Smooth muscle cell (in vitro differentiated cells): ENCODE results near the gene FLII. TPM values are rescaled to one million over a fixed set of nuclear protein-coding genes. Genes with fewer than 3 reads are reported as not detected.

ENCODE experiments used
- DNase-seq: peaks from one replicate; lab custom pipeline; 2025; ENCODE audit not compliant: unreplicated experiment; lab: John Stamatoyannopoulos, UW
- H2AFZ ChIP-seq: fragments of 200-600 bp; sonication (generic); 2 replicates; pipeline ENCODE4 v1.6.0; 2016; ENCODE audit warnings: antibody characterized with exemption, low read depth, mild to moderate bottlenecking
- H3F3A ChIP-seq: fragments of 200-600 bp; sonication (generic); 2 replicates; pipeline ENCODE4 v1.6.0; 2017; ENCODE audit warnings: antibody characterized with exemption, low read depth
- H3K27ac ChIP-seq: fragments of 200-600 bp; sonication (generic); 2 replicates; pipeline ENCODE4 v1.5.1; 2016; ENCODE audit warnings: low read depth, mild to moderate bottlenecking
- H3K27me3 ChIP-seq: fragments of 200-600 bp; sonication (generic); 2 replicates; pipeline ENCODE4 v1.6.1; 2016; ENCODE audit warnings: low read depth, mild to moderate bottlenecking
- H3K36me3 ChIP-seq: fragments of 200-600 bp; sonication (generic); 2 replicates; pipeline ENCODE4 v1.5.1; 2016; ENCODE audit warnings: low read depth
- H3K4me1 ChIP-seq: fragments of 200-600 bp; sonication (generic); 2 replicates; pipeline ENCODE4 v1.5.1; 2016; ENCODE audit warnings: low read depth
- H3K4me2 ChIP-seq: fragments of 200-600 bp; sonication (generic); 2 replicates; pipeline ENCODE4 v1.6.0; 2016; ENCODE audit warnings: mild to moderate bottlenecking
- H3K4me3 ChIP-seq: fragments of 200-600 bp; sonication (generic); 2 replicates; pipeline ENCODE4 v1.5.1; 2016; ENCODE audit warnings: mild to moderate bottlenecking
- H3K79me2 ChIP-seq: fragments of 200-600 bp; sonication (generic); 2 replicates; pipeline ENCODE4 v1.6.0; 2016; ENCODE audit warnings: low read depth, mild to moderate bottlenecking
- H3K9ac ChIP-seq: fragments of 200-600 bp; sonication (generic); 2 replicates; pipeline ENCODE4 v1.6.0; 2016; ENCODE audit warnings: low read depth
- H3K9me3 ChIP-seq: fragments of 200-600 bp; sonication (generic); replicated peaks from 2 replicates; pipeline ENCODE4 v1.5.1; 2016; ENCODE audit warnings: low read depth
- H4K20me1 ChIP-seq: fragments of 200-600 bp; sonication (generic); 2 replicates; pipeline ENCODE4 v1.6.0; 2016; ENCODE audit warnings: low read depth
- CTCF ChIP-seq: fragments of 200-600 bp; sonication (generic); IDR thresholded peaks from 2 replicates; pipeline ENCODE4 v1.5.1; 2017; ENCODE audit warnings: borderline replicate concordance, mild to moderate bottlenecking, antibody characterized with exemption; ENCODE audit not compliant: insufficient read depth, poor library complexity, severe bottlenecking
- WGBS: methylation state at CpG from one replicate; pipeline ENCODE4 v1.1.7; 2016; ENCODE audit warnings: low lambda C conversion rate; 5-methylcytosine and 5-hydroxymethylcytosine counted together
- polyA plus RNA-seq: library from polyadenylated mRNA; unstranded; fragments of >200 nt; fragmentation: Nextera tagmentation; extraction: Ambion mirVana; gene quantifications from 2 replicates; pipeline ENCODE4 v1.2.1, GENCODE V29; 2016
- total RNA-seq: library from RNA; depleted of rRNA; stranded (reverse); fragments of >200 nt; gene quantifications from 2 replicates; pipeline ENCODE4 v1.2.3, GENCODE V29; 2014

The FLII gene
- total and polyA plus RNA-seq, 2 experiments from 2014 or later, result 132 to 188 TPM

DNA sequence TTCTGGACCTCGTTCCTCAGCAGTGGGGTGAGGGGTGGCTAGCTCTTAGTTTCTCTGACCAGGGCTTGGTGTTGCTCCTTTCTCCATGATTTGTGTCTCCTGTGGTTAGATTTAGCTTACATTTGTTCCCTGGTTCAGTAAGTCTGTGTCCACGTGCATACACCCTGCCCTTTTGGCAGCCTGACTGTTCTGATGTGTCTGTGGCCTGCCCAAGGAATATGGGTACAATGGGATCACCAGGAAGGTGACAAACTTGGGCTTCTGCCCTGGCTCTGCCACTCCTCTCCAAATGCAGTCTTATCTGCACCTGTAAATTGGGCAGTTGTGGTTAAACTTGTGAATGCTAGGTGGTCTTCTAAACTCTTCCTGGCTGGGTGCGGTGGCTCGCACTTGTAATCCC lies 57.4 kb downstream of the FLII start:
- Histone ChIP-seq H3K36me3 (peaks cover 5% of the 10 kb centered on the region), H3F3A (no peaks in the 10 kb centered on the region), H3K4me3 (no peak overlapping the region), H3K4me1 (no peaks in the 10 kb centered on the region), H3K4me2 (no peak overlapping the region), H2AFZ (no peak overlapping the region), H3K79me2 (peaks cover 84% of the 10 kb centered on the region), H4K20me1 (peaks cover 100% of the 10 kb centered on the region), H3K27me3 (no peaks in the 10 kb centered on the region), H3K27ac (no peak overlapping the region), H3K9ac (no peak overlapping the region), H3K9me3 (no peaks in the 10 kb centered on the region)
- TF ChIP-seq CTCF, result no peak
- WGBS, result 99% methylated on average over 4 of the region's 4 CpGs
- DNase-seq, result no peak

GRCh38 chr17:18198530-18198929 lies 60.0 kb downstream of the FLII start:
- no peak for TF ChIP-seq CTCF
- peaks cover 100% of the 10 kb centered on the region for H4K20me1 ChIP-seq
- no peaks in the 10 kb centered on the region for H3K27me3 ChIP-seq
- no peaks in the 10 kb centered on the region for H3K4me1 ChIP-seq
- H3K4me2 ChIP-seq, result no peak overlapping the region
- H3K36me3 ChIP-seq, result peaks cover 7% of the 10 kb centered on the region
- peaks cover 92% of the 10 kb centered on the region for H3K79me2 ChIP-seq
- no peak overlapping the region for H2AFZ ChIP-seq
- 94% methylated on average over 4 of the region's 4 CpGs for WGBS
- no peaks in the 10 kb centered on the region for H3F3A ChIP-seq
- H3K9ac ChIP-seq, result no peak overlapping the region
- no peak for DNase-seq
- no peaks in the 10 kb centered on the region for H3K9me3 ChIP-seq
- H3K4me3 ChIP-seq, result no peak overlapping the region
- no peak overlapping the region for H3K27ac ChIP-seq

GRCh38 chr17:18197535-18198194 lies 60.9 kb downstream of the FLII start:
- DNase-seq, result no peak
- Histone ChIP-seq H4K20me1 (peaks cover 100% of the 10 kb centered on the region), H2AFZ (no peak overlapping the region), H3K9ac (no peak overlapping the region), H3K27me3 (no peaks in the 10 kb centered on the region), H3K4me2 (no peak overlapping the region), H3K9me3 (no peaks in the 10 kb centered on the region), H3K79me2 (peaks cover 96% of the 10 kb centered on the region), H3F3A (no peaks in the 10 kb centered on the region), H3K27ac (no peak overlapping the region), H3K4me1 (no peaks in the 10 kb centered on the region), H3K36me3 (peaks cover 7% of the 10 kb centered on the region), H3K4me3 (no peak overlapping the region)
- 97% methylated on average over 3 of the region's 3 CpGs for WGBS
- no peak for TF ChIP-seq CTCF

DNA sequence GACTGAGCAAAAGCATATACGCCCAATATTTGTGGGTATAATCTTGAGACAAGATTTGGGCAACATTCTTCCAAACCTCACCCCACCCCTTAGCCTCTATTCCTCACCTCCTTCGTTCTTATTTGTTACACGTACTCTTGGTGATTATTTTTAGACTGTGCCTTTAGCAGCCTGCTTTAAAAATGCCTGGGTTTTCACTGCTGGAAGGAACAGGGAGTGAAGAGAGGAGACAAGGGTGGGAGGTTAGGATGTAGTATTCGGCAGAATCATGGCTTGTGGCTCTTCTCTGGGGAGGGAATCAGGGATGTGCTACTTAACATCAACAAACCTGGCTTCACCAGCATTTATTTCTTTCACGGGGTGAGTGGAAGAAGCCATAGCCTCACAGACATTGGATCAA lies 63.3 kb downstream of the FLII start:
- no peak for TF ChIP-seq CTCF
- Histone ChIP-seq H3K4me2 (no peak overlapping the region), H4K20me1 (peaks cover 100% of the 10 kb centered on the region), H3F3A (no peaks in the 10 kb centered on the region), H3K4me3 (no peak overlapping the region), H3K27me3 (no peaks in the 10 kb centered on the region), H2AFZ (no peak overlapping the region), H3K79me2 (peaks cover 98% of the 10 kb centered on the region), H3K27ac (no peak overlapping the region), H3K4me1 (no peaks in the 10 kb centered on the region), H3K9ac (no peak overlapping the region), H3K9me3 (no peaks in the 10 kb centered on the region), H3K36me3 (peaks cover 7% of the 10 kb centered on the region)
- WGBS, result 97% methylated on average over 5 of the region's 5 CpGs
- no peak for DNase-seq
